ENCODE measurements around the gene ESYT1.

ESYT1 gene

GRCh38 chr12:56130876-56131275 is 2.8 kb downstream of the ESYT1 start:
- peak overlapping the region; percentile 93 for H3K27ac Mint-ChIP-seq
- no peaks in the 10 kb centered on the region for H3K9me3 Mint-ChIP-seq
- H3K4me1 Mint-ChIP-seq = peaks cover 66% of the 10 kb centered on the region
- no peaks in the 10 kb centered on the region for H3K27me3 Mint-ChIP-seq
- H3K4me3 Mint-ChIP-seq = no peak overlapping the region
- no peak for ATAC-seq
- H3K36me3 Mint-ChIP-seq = peaks cover 44% of the 10 kb centered on the region

GRCh38 chr12:56134897-56135296 is 6.8 kb downstream of the ESYT1 start:
- Mint-ChIP-seq H3K9me3 (no peaks in the 10 kb centered on the region), H3K36me3 (peaks cover 81% of the 10 kb centered on the region), H3K27ac (peak overlapping the region; percentile 53), H3K4me3 (no peak overlapping the region), H3K4me1 (peaks cover 28% of the 10 kb centered on the region), H3K27me3 (no peaks in the 10 kb centered on the region)
- no peak for ATAC-seq

GRCh38 chr12:56137853-56138571 is 9.9 kb downstream of the ESYT1 start:
- Mint-ChIP-seq H3K4me3 (no peak overlapping the region), H3K4me1 (peaks cover 10% of the 10 kb centered on the region), H3K27ac (no peak overlapping the region), H3K36me3 (peaks cover 85% of the 10 kb centered on the region), H3K9me3 (no peaks in the 10 kb centered on the region), H3K27me3 (no peaks in the 10 kb centered on the region)
- no peak for ATAC-seq

GRCh38 chr12:56141946-56142784 is 14.1 kb downstream of the ESYT1 start:
- no peak for ATAC-seq
- peak overlapping the region; percentile 47 for H3K27ac Mint-ChIP-seq
- peaks cover 14% of the 10 kb centered on the region for H3K4me1 Mint-ChIP-seq
- no peaks in the 10 kb centered on the region for H3K9me3 Mint-ChIP-seq
- no peaks in the 10 kb centered on the region for H3K27me3 Mint-ChIP-seq
- H3K4me3 Mint-ChIP-seq = no peak overlapping the region
- H3K36me3 Mint-ChIP-seq = peaks cover 79% of the 10 kb centered on the region

GRCh38 chr12:56143217-56143616 is 15.2 kb downstream of the ESYT1 start:
- Mint-ChIP-seq H3K4me1 (peaks cover 14% of the 10 kb centered on the region), H3K27me3 (no peaks in the 10 kb centered on the region), H3K9me3 (no peaks in the 10 kb centered on the region), H3K36me3 (peaks cover 71% of the 10 kb centered on the region), H3K4me3 (no peak overlapping the region), H3K27ac (peak overlapping the region; percentile 47)
- no peak for ATAC-seq

- Mint-ChIP-seq H3K9me3 (no peaks in the 10 kb centered on the region), H3K4me3 (no peak overlapping the region), H3K36me3 (peaks cover 64% of the 10 kb centered on the region), H3K27me3 (no peaks in the 10 kb centered on the region), H3K27ac (peak overlapping the region; percentile 10), H3K4me1 (peaks cover 14% of the 10 kb centered on the region)
- ATAC-seq = no peak
Measured at GRCh38 chr12:56143870-56144269, 15.8 kb downstream of the ESYT1 start.

GRCh38 chr12:56145217-56145616 is 17.1 kb downstream of the ESYT1 start:
- no peak overlapping the region for H3K4me3 Mint-ChIP-seq
- no peak for ATAC-seq
- no peaks in the 10 kb centered on the region for H3K9me3 Mint-ChIP-seq
- no peak overlapping the region for H3K27ac Mint-ChIP-seq
- peaks cover 52% of the 10 kb centered on the region for H3K36me3 Mint-ChIP-seq
- H3K27me3 Mint-ChIP-seq = no peaks in the 10 kb centered on the region
- peaks cover 14% of the 10 kb centered on the region for H3K4me1 Mint-ChIP-seq

GRCh38 chr12:56146492-56147460 is 18.7 kb downstream of the ESYT1 start:
- no peak for ATAC-seq
- peaks cover 37% of the 10 kb centered on the region for H3K36me3 Mint-ChIP-seq
- no peaks in the 10 kb centered on the region for H3K27me3 Mint-ChIP-seq

GRCh38 chr12:56150563-56150962 is 22.5 kb downstream of the ESYT1 start:
- no peak for ATAC-seq
- Mint-ChIP-seq H3K4me3 (no peak overlapping the region), H3K36me3 (peaks cover 9% of the 10 kb centered on the region), H3K4me1 (peaks cover 43% of the 10 kb centered on the region), H3K27ac (peak overlapping the region; percentile 97), H3K27me3 (no peaks in the 10 kb centered on the region), H3K9me3 (no peaks in the 10 kb centered on the region)

More at GRCh38 chr12:56146492-56147460, 18.7 kb downstream of the ESYT1 start:
- H3K9me3 Mint-ChIP-seq = no peaks in the 10 kb centered on the region
- no peak overlapping the region for H3K27ac Mint-ChIP-seq
- no peak overlapping the region for H3K4me3 Mint-ChIP-seq
- peaks cover 28% of the 10 kb centered on the region for H3K4me1 Mint-ChIP-seq

- H3K9me3 Mint-ChIP-seq = no peaks in the 10 kb centered on the region
- H3K27me3 Mint-ChIP-seq = no peaks in the 10 kb centered on the region
- peak; percentile 84 for ATAC-seq
- H3K36me3 Mint-ChIP-seq = peaks cover 10% of the 10 kb centered on the region
- peaks cover 46% of the 10 kb centered on the region for H3K4me1 Mint-ChIP-seq
- H3K27ac Mint-ChIP-seq = peak overlapping the region; percentile 97
- peak overlapping the region; percentile 92 for H3K4me3 Mint-ChIP-seq
Measured at GRCh38 chr12:56151672-56152131, 23.6 kb downstream of the ESYT1 start.

- H3K27ac Mint-ChIP-seq = peak within 1 kb of the TSS; percentile 97
- H3K36me3 Mint-ChIP-seq = peaks cover 10% of the 10 kb centered on the region
- H3K27me3 Mint-ChIP-seq = no peaks in the 10 kb centered on the region
- peaks cover 49% of the 10 kb centered on the region for H3K4me1 Mint-ChIP-seq
- H3K9me3 Mint-ChIP-seq = no peaks in the 10 kb centered on the region
- H3K4me3 Mint-ChIP-seq = peak within 1 kb of the TSS; percentile 92
- ATAC-seq = peak; percentile 94
Measured at GRCh38 chr12:56152132-56152755, 24.2 kb downstream of the ESYT1 start, which contains the start of gene MYL6B. Gene MYL6B, plus strand, starts transcription at chr12:56152587. Its CDS starts 1,332 bp downstream, at chr12:56153919.

GRCh38 chr12:56152756-56153677 is 24.9 kb downstream of the ESYT1 start:
- no peak for ATAC-seq
- Mint-ChIP-seq H3K9me3 (no peaks in the 10 kb centered on the region), H3K4me1 (peaks cover 52% of the 10 kb centered on the region), H3K27ac (peak overlapping the region; percentile 97), H3K4me3 (peak overlapping the region; percentile 92), H3K27me3 (no peaks in the 10 kb centered on the region), H3K36me3 (peaks cover 11% of the 10 kb centered on the region)

- Mint-ChIP-seq H3K9me3 (no peaks in the 10 kb centered on the region), H3K36me3 (peaks cover 17% of the 10 kb centered on the region), H3K27ac (peak overlapping the region; percentile 97), H3K4me1 (peaks cover 52% of the 10 kb centered on the region), H3K27me3 (no peaks in the 10 kb centered on the region), H3K4me3 (peak overlapping the region; percentile 92)
- no peak for ATAC-seq
Measured at GRCh38 chr12:56153678-56154065, 25.6 kb downstream of the ESYT1 start.
